H1 (cell line): ENCODE data around the gene DHRS7C. TPM values are rescaled to one million over a fixed set of nuclear protein-coding genes. Genes with fewer than 3 reads are reported as not detected.

ENCODE experiments used
- EGR1 ChIP-seq: IDR thresholded peaks from 2 replicates; pipeline ENCODE4 v1.6.1; 2011; ENCODE audit warnings: low read depth, low read length, borderline replicate concordance
- FOSL1 ChIP-seq: IDR thresholded peaks from 2 replicates; pipeline ENCODE4 v1.6.1; 2011; ENCODE audit warnings: mild to moderate bottlenecking, low read depth, low read length, moderate library complexity; ENCODE audit not compliant: insufficient read depth
- GABPA ChIP-seq: IDR thresholded peaks from 2 replicates; pipeline ENCODE4 v1.6.1; 2011; ENCODE audit warnings: mild to moderate bottlenecking, low read length, moderate library complexity, borderline replicate concordance; ENCODE audit not compliant: insufficient read depth
- polyA plus RNA-seq, 7 experiments: library from polyadenylated mRNA; depleted of rRNA in 3 of 7; stranded (reverse) in 5 of 7; unstranded in 2 of 7; fragments of >200 nt in 5 of 7; fragments of 200-250 nt in 2 of 7; gene quantifications; 1 replicate in 5 of 7; 2 replicates in 1 of 7; 4 replicates in 1 of 7; pipeline versions ENCODE4 v1.2.1 to v1.2.3, GENCODE V29; 2011 to 2013; ENCODE audit warnings: missing spikeins in 2 of 7, mixed read lengths in 2 of 7
- total RNA-seq: library from RNA; stranded (reverse); fragmentation: NEBNext Ultra II Directional; extraction: Animal tissue kit (Norgen Biotek cat#: 25700); gene quantifications from 2 replicates; pipeline ENCODE4 v1.2.1, GENCODE V29; 2021

DHRS7C gene
- total and polyA plus RNA-seq, 2 of the 8 experiments (the other 6 are each of a cell fraction or from before 2014, with no cell fraction given): not detected

- TF ChIP-seq GABPA (no peak), EGR1 (no peak), FOSL1 (no peak)
These were observed 19.9 kb downstream of the DHRS7C start (continued) for GRCh38 chr17:9771465-9771864.
